SU-DHL-6 (cell line): ENCODE measurements around the gene ADK.

Source experiments
- H2AFZ ChIP-seq: fragments of 200-600 bp; sonication (generic); 2 replicates; pipeline ENCODE4 v1.6.1; 2014; ENCODE audit warnings: low read depth, mild to moderate bottlenecking, moderate library complexity, mixed read lengths, antibody characterized with exemption, low read length; ENCODE audit not compliant: severe bottlenecking
- H3F3A ChIP-seq: fragments of 200-600 bp; shearing (Covaris generic); 2 replicates; pipeline ENCODE4 v1.6.0; 2016; ENCODE audit warnings: antibody characterized with exemption, mild to moderate bottlenecking; ENCODE audit not compliant: insufficient read depth
- H3K27ac ChIP-seq: fragments of 200-600 bp; sonication (generic); 2 replicates; pipeline ENCODE4 v1.5.1; 2016; ENCODE audit warnings: low read depth, mild to moderate bottlenecking, low read length, moderate library complexity, mixed read lengths
- H3K27me3 ChIP-seq: fragments of 200-600 bp; sonication (generic), shearing (Covaris generic); 2 replicates; pipeline ENCODE4 v1.6.0; 2014; ENCODE audit warnings: mild to moderate bottlenecking, low read length
- H3K36me3 ChIP-seq: fragments of 200-600 bp; sonication (generic); 2 replicates; pipeline ENCODE4 v1.6.1; 2014; ENCODE audit warnings: mild to moderate bottlenecking, low read length, mixed read lengths
- H3K4me2 ChIP-seq: fragments of 300-600, 200-600 bp; shearing (Covaris generic), sonication (generic); 2 replicates; pipeline ENCODE4 v1.6.0; 2014; ENCODE audit warnings: low read length, low read depth, mild to moderate bottlenecking; ENCODE audit not compliant: poor library complexity, severe bottlenecking
- H3K4me3 ChIP-seq: fragments of 200-600 bp; sonication (generic); 2 replicates; pipeline ENCODE4 v1.5.1; 2014; ENCODE audit warnings: antibody characterized with exemption, low read length, mild to moderate bottlenecking, mixed read lengths; ENCODE audit not compliant: insufficient read depth, poor library complexity, severe bottlenecking
- H3K79me2 ChIP-seq: fragments of 200-600 bp; sonication (generic); 2 replicates; pipeline ENCODE4 v1.6.1; 2014; ENCODE audit warnings: mild to moderate bottlenecking, low read length, moderate library complexity; ENCODE audit not compliant: insufficient read depth
- H3K9ac ChIP-seq: fragments of 200-600 bp; sonication (generic); 2 replicates; pipeline ENCODE4 v1.7.0; 2014; ENCODE audit warnings: mild to moderate bottlenecking, low read length
- H3K9me2 ChIP-seq: fragments of 200-600 bp; sonication (generic); replicated peaks from 2 replicates; pipeline ENCODE4 v1.6.1; 2014; ENCODE audit warnings: low read length; ENCODE audit not compliant: insufficient read depth
- H3K9me3 ChIP-seq: fragments of 200-600 bp; sonication (generic); 2 replicates; pipeline ENCODE4 v1.6.1; 2014; ENCODE audit warnings: low read length, mixed read lengths; ENCODE audit not compliant: insufficient read depth
- H4K20me1 ChIP-seq: fragments of 200-600 bp; sonication (generic); 2 replicates; pipeline ENCODE4 v1.6.1; 2014; ENCODE audit warnings: low read depth, mild to moderate bottlenecking, antibody characterized with exemption, low read length, moderate library complexity, mixed read lengths
- EZH2phosphoT487 ChIP-seq: fragments of 200-600 bp; sonication (generic), shearing (Covaris generic); conservative IDR thresholded peaks from 2 replicates; pipeline ENCODE4 v1.6.1; 2018; ENCODE audit warnings: mild to moderate bottlenecking, antibody characterized with exemption, low read length, moderate library complexity, mixed read lengths
- TF ChIP-seq, protein P1 (sequence below): fragments of 200-600 bp; sonication (generic); IDR thresholded peaks from one replicate; pipeline ENCODE4 v1.5.1; 2017; ENCODE audit warnings: antibody characterized with exemption, mild to moderate bottlenecking, low read length, moderate library complexity; ENCODE audit not compliant: insufficient read depth, poor library complexity, severe bottlenecking

Gene ADK

GRCh38 chr10:74391786-74392185 lies 240.8 kb downstream of the ADK start:
- Histone ChIP-seq H3K27me3 (no peaks in the 10 kb centered on the region), H3K9ac (no peak overlapping the region)

DNA sequence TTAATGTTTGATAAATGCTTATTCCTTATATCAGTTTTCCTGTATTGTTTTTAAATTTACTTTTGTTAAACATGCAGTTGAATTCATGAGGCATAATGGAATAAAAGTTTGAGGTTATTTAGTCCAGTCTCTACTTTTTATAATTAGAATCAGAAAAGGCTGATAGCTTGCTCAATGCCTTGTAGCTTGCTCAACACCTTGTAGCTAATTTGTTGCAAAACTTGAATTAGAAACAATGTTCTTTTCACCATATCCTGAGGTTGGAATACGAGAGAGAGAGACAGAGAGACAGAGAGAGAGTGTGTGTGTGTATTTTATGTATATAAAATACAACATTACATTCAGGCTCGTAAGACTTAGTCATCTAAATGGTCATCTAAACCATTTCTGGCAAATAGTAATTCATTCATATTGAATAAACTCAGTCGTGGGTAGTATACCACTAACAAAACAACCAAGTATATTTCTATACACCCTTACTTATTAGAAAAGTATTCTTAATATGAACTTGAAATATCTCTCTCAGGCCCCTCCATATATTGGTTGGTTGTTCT lies 243.5 kb downstream of the ADK start:
- no peaks in the 10 kb centered on the region for H3K9me2 ChIP-seq
- H2AFZ ChIP-seq: no peak overlapping the region
- no peak overlapping the region for H3K4me2 ChIP-seq
- no peaks in the 10 kb centered on the region; the same call in 1 of the 2 replicates for H3K36me3 ChIP-seq
- H4K20me1 ChIP-seq: no peaks in the 10 kb centered on the region
- H3K79me2 ChIP-seq: no peaks in the 10 kb centered on the region
- no peak overlapping the region for H3K4me3 ChIP-seq
- TF ChIP-seq, protein P1, sequence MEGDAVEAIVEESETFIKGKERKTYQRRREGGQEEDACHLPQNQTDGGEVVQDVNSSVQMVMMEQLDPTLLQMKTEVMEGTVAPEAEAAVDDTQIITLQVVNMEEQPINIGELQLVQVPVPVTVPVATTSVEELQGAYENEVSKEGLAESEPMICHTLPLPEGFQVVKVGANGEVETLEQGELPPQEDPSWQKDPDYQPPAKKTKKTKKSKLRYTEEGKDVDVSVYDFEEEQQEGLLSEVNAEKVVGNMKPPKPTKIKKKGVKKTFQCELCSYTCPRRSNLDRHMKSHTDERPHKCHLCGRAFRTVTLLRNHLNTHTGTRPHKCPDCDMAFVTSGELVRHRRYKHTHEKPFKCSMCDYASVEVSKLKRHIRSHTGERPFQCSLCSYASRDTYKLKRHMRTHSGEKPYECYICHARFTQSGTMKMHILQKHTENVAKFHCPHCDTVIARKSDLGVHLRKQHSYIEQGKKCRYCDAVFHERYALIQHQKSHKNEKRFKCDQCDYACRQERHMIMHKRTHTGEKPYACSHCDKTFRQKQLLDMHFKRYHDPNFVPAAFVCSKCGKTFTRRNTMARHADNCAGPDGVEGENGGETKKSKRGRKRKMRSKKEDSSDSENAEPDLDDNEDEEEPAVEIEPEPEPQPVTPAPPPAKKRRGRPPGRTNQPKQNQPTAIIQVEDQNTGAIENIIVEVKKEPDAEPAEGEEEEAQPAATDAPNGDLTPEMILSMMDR: no peak
- no peak for TF ChIP-seq EZH2phosphoT487
- H3K27me3 ChIP-seq: no peaks in the 10 kb centered on the region
- H3K27ac ChIP-seq: no peak overlapping the region
- no peak overlapping the region for H3K9ac ChIP-seq
- H3F3A ChIP-seq: no peaks in the 10 kb centered on the region; the same call in 1 of the 2 replicates
- H3K9me3 ChIP-seq: no peaks in the 10 kb centered on the region

More at GRCh38 chr10:74391786-74392185, 240.8 kb downstream of the ADK start:
- Histone ChIP-seq H3K4me3 (no peak overlapping the region), H2AFZ (no peak overlapping the region), H3K36me3 (no peaks in the 10 kb centered on the region), H3K4me2 (no peak overlapping the region), H3K9me3 (no peaks in the 10 kb centered on the region), H3K9me2 (no peaks in the 10 kb centered on the region), H3K79me2 (no peaks in the 10 kb centered on the region), H3K27ac (no peak overlapping the region), H4K20me1 (no peaks in the 10 kb centered on the region), H3F3A (no peaks in the 10 kb centered on the region)
- no peak for TF ChIP-seq EZH2phosphoT487
- TF ChIP-seq, protein P1: no peak

GRCh38 chr10:74400186-74400585 lies 249.2 kb downstream of the ADK start:
- Histone ChIP-seq H2AFZ (no peak overlapping the region), H4K20me1 (no peaks in the 10 kb centered on the region), H3K9ac (no peak overlapping the region), H3F3A (no peaks in the 10 kb centered on the region; the same call in 1 of the 2 replicates), H3K36me3 (no peaks in the 10 kb centered on the region; the same call in 1 of the 2 replicates), H3K4me3 (no peak overlapping the region), H3K4me2 (no peak overlapping the region), H3K9me3 (no peaks in the 10 kb centered on the region), H3K27ac (no peak overlapping the region), H3K9me2 (no peaks in the 10 kb centered on the region), H3K79me2 (no peaks in the 10 kb centered on the region), H3K27me3 (no peaks in the 10 kb centered on the region)
- TF ChIP-seq EZH2phosphoT487: no peak
- TF ChIP-seq, protein P1: no peak
